ENCODE measurements around the gene SMIM44. TPM values are rescaled to one million over a fixed set of nuclear protein-coding genes. Genes with fewer than 3 reads are reported as not detected.

SMIM44 gene
- total RNA-seq, 1 donor from 2014 or later, result not detected

- Mint-ChIP-seq H3K4me1 (ENCODE audit: low read depth) (peaks cover 20% of the 10 kb centered on the region), H3K36me3 (ENCODE audit: insufficient read depth) (peaks cover 4% of the 10 kb centered on the region), H3K9me3 (ENCODE audit: low read depth) (no peaks in the 10 kb centered on the region), H3K27ac (peak overlapping the region; percentile 87), H3K4me3 (ENCODE audit: low read depth) (peak overlapping the region; percentile 90), H3K27me3 (no peaks in the 10 kb centered on the region)
- TF ChIP-seq CTCF (IDR thresholded peaks at IDR 0.05; ENCODE audit: unreplicated experiment), result no peak
- DNase-seq (ENCODE audit: low spot score, unreplicated experiment), result no peak
Measured at GRCh38 chr19:3507371-3508120, 24.3 kb upstream of the SMIM44 start.

- Mint-ChIP-seq H3K4me1 (ENCODE audit: low read depth) (peaks cover 20% of the 10 kb centered on the region), H3K27me3 (no peaks in the 10 kb centered on the region), H3K27ac (peak overlapping the region; percentile 87), H3K36me3 (ENCODE audit: insufficient read depth) (peaks cover 4% of the 10 kb centered on the region), H3K4me3 (ENCODE audit: low read depth) (peak overlapping the region; percentile 90), H3K9me3 (ENCODE audit: low read depth) (no peaks in the 10 kb centered on the region)
- no peak for TF ChIP-seq CTCF (IDR thresholded peaks at IDR 0.05; ENCODE audit: unreplicated experiment)
- DNase-seq (ENCODE audit: low spot score, unreplicated experiment), result no peak
Measured at GRCh38 chr19:3506384-3507340, 23.4 kb upstream of the SMIM44 start.

GRCh38 chr19:3505598-3506383 lies 22.6 kb upstream of the SMIM44 start, which contains the start of gene FZR1:
FZR1 (plus strand) TSS chr19:3506311; CDS start chr19:3522990, 16,679 bp downstream.
- H3K4me3 Mint-ChIP-seq (ENCODE audit: low read depth), result peak within 1 kb of the TSS; percentile 90
- H3K27me3 Mint-ChIP-seq, result no peaks in the 10 kb centered on the region

GRCh38 chr19:3504735-3505134 lies 21.5 kb upstream of the SMIM44 start:
- H3K36me3 Mint-ChIP-seq (ENCODE audit: insufficient read depth), result peaks cover 3% of the 10 kb centered on the region
- no peaks in the 10 kb centered on the region for H3K9me3 Mint-ChIP-seq (ENCODE audit: low read depth)
- H3K4me1 Mint-ChIP-seq (ENCODE audit: low read depth), result peaks cover 23% of the 10 kb centered on the region
- TF ChIP-seq CTCF (IDR thresholded peaks at IDR 0.05; ENCODE audit: unreplicated experiment), result no peak
- H3K4me3 Mint-ChIP-seq (ENCODE audit: low read depth), result peak overlapping the region; percentile 88
- no peaks in the 10 kb centered on the region for H3K27me3 Mint-ChIP-seq
- H3K27ac Mint-ChIP-seq, result peak overlapping the region; percentile 82
- DNase-seq (ENCODE audit: low spot score, unreplicated experiment), result no peak

More at GRCh38 chr19:3505598-3506383, 22.6 kb upstream of the SMIM44 start, which contains the start of gene FZR1:
- H3K4me1 Mint-ChIP-seq (ENCODE audit: low read depth), result peaks cover 22% of the 10 kb centered on the region
- no peaks in the 10 kb centered on the region for H3K9me3 Mint-ChIP-seq (ENCODE audit: low read depth)
- peak within 1 kb of the TSS; percentile 98 for H3K27ac Mint-ChIP-seq
- peak; percentile 99 for DNase-seq (ENCODE audit: low spot score, unreplicated experiment)
- no peak for TF ChIP-seq CTCF (IDR thresholded peaks at IDR 0.05; ENCODE audit: unreplicated experiment)
- peaks cover 4% of the 10 kb centered on the region for H3K36me3 Mint-ChIP-seq (ENCODE audit: insufficient read depth)

Measured in progenitor cell of endocrine pancreas (in vitro differentiated cells).